Suprapubic skin (tissue), 4 donors: Measurements from ENCODE around the gene ERAP2. TPM values are rescaled to one million over a fixed set of nuclear protein-coding genes. Genes with fewer than 3 reads are reported as not detected.

ENCODE experiments used
- DNase-seq, 2 donors: peaks; one replicate each; pipeline ENCODE4 v3.0.0-alpha.2; 2019; ENCODE audit warnings: low spot score in 2 of 2
- H3K27ac ChIP-seq: fragments of 200-600 bp; sonication (generic); one replicate; pipeline ENCODE4 v1.5.1; 2019
- H3K27me3 ChIP-seq: fragments of 200-600 bp; sonication (generic); one replicate; pipeline ENCODE4 v1.5.1; 2019
- H3K36me3 ChIP-seq: fragments of 200-600 bp; sonication (generic); one replicate; pipeline ENCODE4 v1.5.1; 2019
- H3K4me1 ChIP-seq: fragments of 200-600 bp; sonication (generic); one replicate; pipeline ENCODE4 v1.5.1; 2019
- H3K4me3 ChIP-seq: fragments of 200-600 bp; sonication (generic); one replicate; pipeline ENCODE4 v1.5.1; 2019; ENCODE audit warnings: mild to moderate bottlenecking
- H3K9me3 ChIP-seq: fragments of 200-600 bp; sonication (generic); one replicate; pipeline ENCODE4 v1.5.1; 2019
- EP300 ChIP-seq: sonication (generic); formaldehyde crosslinking; IDR thresholded peaks from one replicate; pipeline ENCODE4 v1.6.1; 2017; ENCODE audit warnings: antibody characterized with exemption
- POLR2A ChIP-seq, 2 donors: fragments of 450-650 bp; IDR thresholded peaks; one replicate each; pipeline ENCODE4 v1.6.1; 2017; ENCODE audit warnings: antibody characterized with exemption in 2 of 2, mild to moderate bottlenecking in 2 of 2, moderate library complexity in 2 of 2
- POLR2AphosphoS5 ChIP-seq, 3 donors: sonication (generic); formaldehyde crosslinking; IDR thresholded peaks; one replicate each; pipeline ENCODE4 v1.6.1; 2017; ENCODE audit warnings: antibody characterized with exemption in 3 of 3
- WGBS: methylation state at CpG from one replicate; pipeline ENCODE4 v1.1.5; 2018; 5-methylcytosine and 5-hydroxymethylcytosine counted together
- total RNA-seq, 4 donors: library from RNA; depleted of rRNA; stranded (reverse); fragments of >200 nt; gene quantifications; one replicate each; pipeline ENCODE4 v1.1.0, GENCODE V29; 2016
- TF ChIP-seq, protein P1 (sequence below), 2 donors: fragments of 200-600 bp in 1 of 2; fragments of 450-650 bp in 1 of 2; sonication (generic) in 1 of 2; IDR thresholded peaks; one replicate each; pipeline ENCODE4 v1.5.1; 2016 to 2019; ENCODE audit warnings: antibody characterized with exemption in 2 of 2, mild to moderate bottlenecking in 1 of 2, moderate library complexity in 1 of 2

Gene ERAP2
- total RNA-seq, 4 donors from 2014 or later = 9.0 to 14.0 (median 11.5) TPM

- TF ChIP-seq, protein P1, sequence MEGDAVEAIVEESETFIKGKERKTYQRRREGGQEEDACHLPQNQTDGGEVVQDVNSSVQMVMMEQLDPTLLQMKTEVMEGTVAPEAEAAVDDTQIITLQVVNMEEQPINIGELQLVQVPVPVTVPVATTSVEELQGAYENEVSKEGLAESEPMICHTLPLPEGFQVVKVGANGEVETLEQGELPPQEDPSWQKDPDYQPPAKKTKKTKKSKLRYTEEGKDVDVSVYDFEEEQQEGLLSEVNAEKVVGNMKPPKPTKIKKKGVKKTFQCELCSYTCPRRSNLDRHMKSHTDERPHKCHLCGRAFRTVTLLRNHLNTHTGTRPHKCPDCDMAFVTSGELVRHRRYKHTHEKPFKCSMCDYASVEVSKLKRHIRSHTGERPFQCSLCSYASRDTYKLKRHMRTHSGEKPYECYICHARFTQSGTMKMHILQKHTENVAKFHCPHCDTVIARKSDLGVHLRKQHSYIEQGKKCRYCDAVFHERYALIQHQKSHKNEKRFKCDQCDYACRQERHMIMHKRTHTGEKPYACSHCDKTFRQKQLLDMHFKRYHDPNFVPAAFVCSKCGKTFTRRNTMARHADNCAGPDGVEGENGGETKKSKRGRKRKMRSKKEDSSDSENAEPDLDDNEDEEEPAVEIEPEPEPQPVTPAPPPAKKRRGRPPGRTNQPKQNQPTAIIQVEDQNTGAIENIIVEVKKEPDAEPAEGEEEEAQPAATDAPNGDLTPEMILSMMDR (IDR thresholded peaks at IDR 0.05) = no peak
- TF ChIP-seq EP300 = no peak
- TF ChIP-seq POLR2AphosphoS5 (IDR thresholded peaks at IDR 0.05) = no peak
- TF ChIP-seq POLR2A (IDR thresholded peaks at IDR 0.05) = no peak
- WGBS = 82% methylated on average over 9 of the region's 9 CpGs
- Histone ChIP-seq H3K27me3 (no peaks in the 10 kb centered on the region), H3K27ac (peak overlapping the region; percentile 34), H3K4me3 (no peak overlapping the region), H3K9me3 (no peaks in the 10 kb centered on the region), H3K36me3 (no peaks in the 10 kb centered on the region), H3K4me1 (peaks cover 23% of the 10 kb centered on the region)
- DNase-seq = no peak
Measured at GRCh38 chr5:96942078-96942477, 65.8 kb downstream of the ERAP2 start.

- Histone ChIP-seq H3K4me3 (no peak overlapping the region), H3K27me3 (no peaks in the 10 kb centered on the region), H3K9me3 (no peaks in the 10 kb centered on the region), H3K27ac (no peak overlapping the region), H3K4me1 (peaks cover 15% of the 10 kb centered on the region), H3K36me3 (no peaks in the 10 kb centered on the region)
- WGBS = 70% methylated on average over 1 of the region's 1 CpG
- TF ChIP-seq, protein P1 (IDR thresholded peaks at IDR 0.05) = no peak
- no peak for TF ChIP-seq POLR2A (IDR thresholded peaks at IDR 0.05)
- no peak for TF ChIP-seq EP300
- no peak for TF ChIP-seq POLR2AphosphoS5 (IDR thresholded peaks at IDR 0.05)
- no peak for DNase-seq
Measured at GRCh38 chr5:96942911-96943310, 66.6 kb downstream of the ERAP2 start.

- 95% methylated on average over 1 of the region's 1 CpG for WGBS
- Histone ChIP-seq H3K27ac (no peak overlapping the region), H3K9me3 (no peaks in the 10 kb centered on the region), H3K36me3 (no peaks in the 10 kb centered on the region), H3K27me3 (no peaks in the 10 kb centered on the region), H3K4me1 (peaks cover 7% of the 10 kb centered on the region), H3K4me3 (no peak overlapping the region)
- TF ChIP-seq EP300 (no peak), POLR2AphosphoS5 (IDR thresholded peaks at IDR 0.05) (no peak)
- no peak for DNase-seq
Measured at GRCh38 chr5:96943799-96944198, 67.5 kb downstream of the ERAP2 start.

- no peaks in the 10 kb centered on the region for H3K27me3 ChIP-seq
- no peaks in the 10 kb centered on the region for H3K9me3 ChIP-seq
Measured at GRCh38 chr5:96945144-96945897, 69.0 kb downstream of the ERAP2 start.

GRCh38 chr5:96946381-96946780, 70.1 kb downstream of the ERAP2 start:
- H3K36me3 ChIP-seq = no peaks in the 10 kb centered on the region
- WGBS = 66% methylated on average over 3 of the region's 3 CpGs
- H3K4me3 ChIP-seq = no peak overlapping the region
- H3K27me3 ChIP-seq = no peaks in the 10 kb centered on the region
- no peaks in the 10 kb centered on the region for H3K9me3 ChIP-seq
- peaks cover 5% of the 10 kb centered on the region for H3K4me1 ChIP-seq
- no peak overlapping the region for H3K27ac ChIP-seq
- TF ChIP-seq EP300 = no peak
- TF ChIP-seq POLR2A (IDR thresholded peaks at IDR 0.05) = no peak
- TF ChIP-seq, protein P1 (IDR thresholded peaks at IDR 0.05) = no peak
- TF ChIP-seq POLR2AphosphoS5 (IDR thresholded peaks at IDR 0.05) = no peak
- DNase-seq = no peak

More at GRCh38 chr5:96945144-96945897, 69.0 kb downstream of the ERAP2 start:
- no peak for DNase-seq
- no peak for TF ChIP-seq POLR2AphosphoS5 (IDR thresholded peaks at IDR 0.05)
- no peak for TF ChIP-seq EP300
- TF ChIP-seq POLR2A (IDR thresholded peaks at IDR 0.05) = no peak
- TF ChIP-seq, protein P1 (IDR thresholded peaks at IDR 0.05) = no peak
- Histone ChIP-seq H3K4me1 (peaks cover 5% of the 10 kb centered on the region), H3K27ac (no peak overlapping the region), H3K36me3 (no peaks in the 10 kb centered on the region), H3K4me3 (no peak overlapping the region)
- 97% methylated on average over 5 of the region's 5 CpGs for WGBS
